ENCODE data around the gene JAK3.
"Not testable (repeated sequence)": the region's sequence is repeated elsewhere in the genome, so short reads cannot be mapped to it uniquely, and the experiment has no call there.

The JAK3 gene

GRCh38 chr19:17887221-17887620, 39.4 kb upstream of the JAK3 start:
- H2BK120ac ChIP-seq (ENCODE audit: low read depth, low read length); H3K4ac ChIP-seq (ENCODE audit: low read depth in 1 of 2, low read length in 2 of 2); H3K23ac ChIP-seq (ENCODE audit: low read length in 2 of 2); H3K36me3 ChIP-seq (ENCODE audit: control insufficient read depth in 1 of 2, insufficient read depth in 2 of 2, low read depth in 1 of 2, low read length in 2 of 2); H3K4me1 ChIP-seq (ENCODE audit: control insufficient read depth, insufficient read depth, low read depth, low read length); H2BK15ac ChIP-seq (ENCODE audit: low read depth, poor library complexity, severe bottlenecking); H3K9me3 ChIP-seq (ENCODE audit: control insufficient read depth, low read length); H2BK5ac ChIP-seq (ENCODE audit: low read depth, low read length, poor library complexity, severe bottlenecking); H2AK5ac ChIP-seq (ENCODE audit: low read length, severe bottlenecking); H4K91ac ChIP-seq (ENCODE audit: low read length); H4K8ac ChIP-seq (ENCODE audit: low read length); H3K4me3 ChIP-seq (ENCODE audit: insufficient read depth in 1 of 2, low read depth in 1 of 2, low read length in 2 of 2); H3K14ac ChIP-seq (ENCODE audit: low read length in 2 of 2); H3K18ac ChIP-seq (ENCODE audit: low read depth in 1 of 2, low read length in 2 of 2); H3K4me2 ChIP-seq (ENCODE audit: low read length, poor library complexity, severe bottlenecking); H2BK12ac ChIP-seq (ENCODE audit: low read length in 2 of 2); H3K79me1 ChIP-seq (replicated peaks; ENCODE audit: low read length, poor library complexity, severe bottlenecking); H3K27ac ChIP-seq (ENCODE audit: low read length, poor library complexity, severe bottlenecking); H2AFZ ChIP-seq (ENCODE audit: low read depth, low read length); DNase-seq; H3K9ac ChIP-seq (ENCODE audit: low read length): not testable (repeated sequence)
- peaks cover 8 to 28% of the 10 kb centered on the region in 2 experiments for H3K27me3 ChIP-seq (ENCODE audit: control insufficient read depth in 1 of 2, insufficient read depth in 1 of 2, low read length in 2 of 2)
- whole genome bisulfite sequencing: 96% methylated on average over 2 of the region's 4 CpGs

GRCh38 chr19:17886515-17886914, 38.7 kb upstream of the JAK3 start:
- Histone ChIP-seq H2BK12ac (ENCODE audit: low read length in 2 of 2) (no peak overlapping the region), H4K91ac (ENCODE audit: low read length) (no peak overlapping the region), H3K27ac (ENCODE audit: low read length, poor library complexity, severe bottlenecking) (no peak overlapping the region), H2AFZ (ENCODE audit: low read depth, low read length) (no peak overlapping the region), H3K36me3 (ENCODE audit: control insufficient read depth in 1 of 2, insufficient read depth in 2 of 2, low read depth in 1 of 2, low read length in 2 of 2) (no peaks in the 10 kb centered on the region), H3K4me2 (ENCODE audit: low read length, poor library complexity, severe bottlenecking) (no peak overlapping the region), H2BK15ac (ENCODE audit: low read depth, poor library complexity, severe bottlenecking) (no peak overlapping the region), H3K9me3 (ENCODE audit: control insufficient read depth, low read length) (no peaks in the 10 kb centered on the region), H2BK120ac (ENCODE audit: low read depth, low read length) (no peak overlapping the region), H3K4me3 (ENCODE audit: insufficient read depth in 1 of 2, low read depth in 1 of 2, low read length in 2 of 2) (no peak overlapping the region), H3K4ac (ENCODE audit: low read depth in 1 of 2, low read length in 2 of 2) (no peak overlapping the region), H3K27me3 (ENCODE audit: control insufficient read depth in 1 of 2, insufficient read depth in 1 of 2, low read length in 2 of 2) (peaks cover 3 to 24% of the 10 kb centered on the region in 2 experiments), H3K79me1 (replicated peaks; ENCODE audit: low read length, poor library complexity, severe bottlenecking) (no peaks in the 10 kb centered on the region), H3K23ac (ENCODE audit: low read length in 2 of 2) (no peak overlapping the region), H2AK5ac (ENCODE audit: low read length, severe bottlenecking) (no peak overlapping the region), H3K18ac (ENCODE audit: low read depth in 1 of 2, low read length in 2 of 2) (no peak overlapping the region), H3K9ac (ENCODE audit: low read length) (no peak overlapping the region), H2BK5ac (ENCODE audit: low read depth, low read length, poor library complexity, severe bottlenecking) (no peak overlapping the region), H3K4me1 (ENCODE audit: control insufficient read depth, insufficient read depth, low read depth, low read length) (no peaks in the 10 kb centered on the region), H3K14ac (ENCODE audit: low read length in 2 of 2) (no peak overlapping the region), H4K8ac (ENCODE audit: low read length) (no peak overlapping the region)
- 67% methylated on average over 4 of the region's 7 CpGs for WGBS
- no peak for DNase-seq

GRCh38 chr19:17883627-17884410, 36.0 kb upstream of the JAK3 start:
- no peak overlapping the region for H2BK5ac ChIP-seq (ENCODE audit: low read depth, low read length, poor library complexity, severe bottlenecking)
- H4K8ac ChIP-seq (ENCODE audit: low read length): no peak overlapping the region
- no peak for DNase-seq
- no peak overlapping the region for H3K23ac ChIP-seq (ENCODE audit: low read length in 2 of 2)
- H3K9me3 ChIP-seq (ENCODE audit: control insufficient read depth, low read length): no peaks in the 10 kb centered on the region
- no peak overlapping the region for H2AFZ ChIP-seq (ENCODE audit: low read depth, low read length)
- no peak overlapping the region for H3K27ac ChIP-seq (ENCODE audit: low read length, poor library complexity, severe bottlenecking)
- no peak overlapping the region for H3K4ac ChIP-seq (ENCODE audit: low read depth in 1 of 2, low read length in 2 of 2)
- no peak overlapping the region for H2BK12ac ChIP-seq (ENCODE audit: low read length in 2 of 2)
- H2BK15ac ChIP-seq (ENCODE audit: low read depth, poor library complexity, severe bottlenecking): no peak overlapping the region
- 81% methylated on average over 33 of the region's 33 CpGs for whole genome bisulfite sequencing
- peaks cover 0 to 16% of the 10 kb centered on the region in 2 experiments for H3K27me3 ChIP-seq (ENCODE audit: control insufficient read depth in 1 of 2, insufficient read depth in 1 of 2, low read length in 2 of 2)
- no peak overlapping the region for H3K4me2 ChIP-seq (ENCODE audit: low read length, poor library complexity, severe bottlenecking)
- H3K4me3 ChIP-seq (ENCODE audit: insufficient read depth in 1 of 2, low read depth in 1 of 2, low read length in 2 of 2): no peak overlapping the region
- no peaks in the 10 kb centered on the region for H3K4me1 ChIP-seq (ENCODE audit: control insufficient read depth, insufficient read depth, low read depth, low read length)
- H3K14ac ChIP-seq (ENCODE audit: low read length in 2 of 2): no peak overlapping the region
- H3K36me3 ChIP-seq (ENCODE audit: control insufficient read depth in 1 of 2, insufficient read depth in 2 of 2, low read depth in 1 of 2, low read length in 2 of 2): no peaks in the 10 kb centered on the region
- no peak overlapping the region for H3K18ac ChIP-seq (ENCODE audit: low read depth in 1 of 2, low read length in 2 of 2)
- no peak overlapping the region for H4K91ac ChIP-seq (ENCODE audit: low read length)
- H2AK5ac ChIP-seq (ENCODE audit: low read length, severe bottlenecking): no peak overlapping the region
- no peak overlapping the region for H2BK120ac ChIP-seq (ENCODE audit: low read depth, low read length)
- no peaks in the 10 kb centered on the region for H3K79me1 ChIP-seq (replicated peaks; ENCODE audit: low read length, poor library complexity, severe bottlenecking)
- H3K9ac ChIP-seq (ENCODE audit: low read length): no peak overlapping the region

GRCh38 chr19:17881701-17882100, 33.9 kb upstream of the JAK3 start:
- Histone ChIP-seq H3K36me3 (ENCODE audit: control insufficient read depth in 1 of 2, insufficient read depth in 2 of 2, low read depth in 1 of 2, low read length in 2 of 2) (no peaks in the 10 kb centered on the region), H4K91ac (ENCODE audit: low read length) (no peak overlapping the region), H3K14ac (ENCODE audit: low read length in 2 of 2) (no peak overlapping the region), H3K23ac (ENCODE audit: low read length in 2 of 2) (no peak overlapping the region), H3K9ac (ENCODE audit: low read length) (no peak overlapping the region), H3K4ac (ENCODE audit: low read depth in 1 of 2, low read length in 2 of 2) (no peak overlapping the region), H3K79me1 (replicated peaks; ENCODE audit: low read length, poor library complexity, severe bottlenecking) (no peaks in the 10 kb centered on the region), H2BK12ac (ENCODE audit: low read length in 2 of 2) (no peak overlapping the region), H3K18ac (ENCODE audit: low read depth in 1 of 2, low read length in 2 of 2) (no peak overlapping the region), H3K9me3 (ENCODE audit: control insufficient read depth, low read length) (no peaks in the 10 kb centered on the region), H4K8ac (ENCODE audit: low read length) (no peak overlapping the region), H3K4me1 (ENCODE audit: control insufficient read depth, insufficient read depth, low read depth, low read length) (no peaks in the 10 kb centered on the region), H2AFZ (ENCODE audit: low read depth, low read length) (no peak overlapping the region), H3K27ac (ENCODE audit: low read length, poor library complexity, severe bottlenecking) (no peak overlapping the region), H2BK15ac (ENCODE audit: low read depth, poor library complexity, severe bottlenecking) (no peak overlapping the region), H3K4me2 (ENCODE audit: low read length, poor library complexity, severe bottlenecking) (no peak overlapping the region), H2BK5ac (ENCODE audit: low read depth, low read length, poor library complexity, severe bottlenecking) (no peak overlapping the region), H2AK5ac (ENCODE audit: low read length, severe bottlenecking) (no peak overlapping the region), H3K4me3 (ENCODE audit: insufficient read depth in 1 of 2, low read depth in 1 of 2, low read length in 2 of 2) (no peak overlapping the region), H2BK120ac (ENCODE audit: low read depth, low read length) (no peak overlapping the region), H3K27me3 (ENCODE audit: control insufficient read depth in 1 of 2, insufficient read depth in 1 of 2, low read length in 2 of 2) (peaks cover 0 to 17% of the 10 kb centered on the region in 2 experiments)
- no peak for DNase-seq
- 80% methylated on average over 7 of the region's 7 CpGs for WGBS
